ENCODE measurements around the gene GALNT5. TPM values are rescaled to one million over a fixed set of nuclear protein-coding genes. Genes with fewer than 3 reads are reported as not detected.

The GALNT5 gene
- total RNA-seq, 1 donor from 2014 or later = 0.11 TPM

- DNase-seq (ENCODE audit: low spot score in 2 of 2) = peak; percentile 15 to 83
- no peaks in the 10 kb centered on the region for H3K27me3 ChIP-seq
- no peaks in the 10 kb centered on the region for H3K36me3 ChIP-seq
- TF ChIP-seq, protein P1, sequence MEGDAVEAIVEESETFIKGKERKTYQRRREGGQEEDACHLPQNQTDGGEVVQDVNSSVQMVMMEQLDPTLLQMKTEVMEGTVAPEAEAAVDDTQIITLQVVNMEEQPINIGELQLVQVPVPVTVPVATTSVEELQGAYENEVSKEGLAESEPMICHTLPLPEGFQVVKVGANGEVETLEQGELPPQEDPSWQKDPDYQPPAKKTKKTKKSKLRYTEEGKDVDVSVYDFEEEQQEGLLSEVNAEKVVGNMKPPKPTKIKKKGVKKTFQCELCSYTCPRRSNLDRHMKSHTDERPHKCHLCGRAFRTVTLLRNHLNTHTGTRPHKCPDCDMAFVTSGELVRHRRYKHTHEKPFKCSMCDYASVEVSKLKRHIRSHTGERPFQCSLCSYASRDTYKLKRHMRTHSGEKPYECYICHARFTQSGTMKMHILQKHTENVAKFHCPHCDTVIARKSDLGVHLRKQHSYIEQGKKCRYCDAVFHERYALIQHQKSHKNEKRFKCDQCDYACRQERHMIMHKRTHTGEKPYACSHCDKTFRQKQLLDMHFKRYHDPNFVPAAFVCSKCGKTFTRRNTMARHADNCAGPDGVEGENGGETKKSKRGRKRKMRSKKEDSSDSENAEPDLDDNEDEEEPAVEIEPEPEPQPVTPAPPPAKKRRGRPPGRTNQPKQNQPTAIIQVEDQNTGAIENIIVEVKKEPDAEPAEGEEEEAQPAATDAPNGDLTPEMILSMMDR (IDR thresholded peaks at IDR 0.05) = peak; percentile 60 to 87 (median 81)
- no peaks in the 10 kb centered on the region for H3K9me3 ChIP-seq
- H3K4me3 ChIP-seq = no peak overlapping the region
- no peak overlapping the region for H3K27ac ChIP-seq
- intact Hi-C loops (cut with DNase I) = no loop called here
- peaks cover 0 to 4% of the 10 kb centered on the region in 2 donors for H3K4me1 ChIP-seq
Observed at GRCh38 chr2:157327621-157328500, 70.4 kb downstream of the GALNT5 start.

DNA sequence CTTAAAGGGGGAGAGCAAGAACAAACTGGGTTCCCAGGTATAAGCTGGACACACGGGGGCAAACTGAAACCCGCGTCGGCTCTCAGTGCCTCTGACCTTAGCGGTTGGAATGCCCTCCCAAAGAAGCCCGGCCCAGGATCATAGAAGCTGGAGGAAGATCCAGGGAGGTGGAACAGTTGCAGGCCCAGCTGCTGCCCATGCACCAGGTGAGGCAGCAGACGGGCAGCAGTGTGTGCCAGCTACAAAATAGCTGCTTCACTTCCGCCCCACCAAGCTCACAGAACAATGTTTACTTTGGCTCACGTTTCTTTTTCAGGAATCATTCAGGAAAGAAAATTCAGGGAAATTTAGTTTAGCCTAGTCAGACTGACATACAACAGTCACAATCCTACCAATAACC is 72.0 kb downstream of the GALNT5 start:
- H3K4me1 ChIP-seq = peaks cover 0 to 4% of the 10 kb centered on the region in 2 donors
- H3K9me3 ChIP-seq = no peaks in the 10 kb centered on the region
- H3K27me3 ChIP-seq = no peaks in the 10 kb centered on the region
- DNase-seq (ENCODE audit: low spot score in 2 of 2) = no peak
- intact Hi-C loops (cut with DNase I) = no loop called here
- no peaks in the 10 kb centered on the region for H3K36me3 ChIP-seq
- TF ChIP-seq, protein P1 (IDR thresholded peaks at IDR 0.05) = no peak
- no peak overlapping the region for H3K4me3 ChIP-seq
- no peak overlapping the region for H3K27ac ChIP-seq

DNA sequence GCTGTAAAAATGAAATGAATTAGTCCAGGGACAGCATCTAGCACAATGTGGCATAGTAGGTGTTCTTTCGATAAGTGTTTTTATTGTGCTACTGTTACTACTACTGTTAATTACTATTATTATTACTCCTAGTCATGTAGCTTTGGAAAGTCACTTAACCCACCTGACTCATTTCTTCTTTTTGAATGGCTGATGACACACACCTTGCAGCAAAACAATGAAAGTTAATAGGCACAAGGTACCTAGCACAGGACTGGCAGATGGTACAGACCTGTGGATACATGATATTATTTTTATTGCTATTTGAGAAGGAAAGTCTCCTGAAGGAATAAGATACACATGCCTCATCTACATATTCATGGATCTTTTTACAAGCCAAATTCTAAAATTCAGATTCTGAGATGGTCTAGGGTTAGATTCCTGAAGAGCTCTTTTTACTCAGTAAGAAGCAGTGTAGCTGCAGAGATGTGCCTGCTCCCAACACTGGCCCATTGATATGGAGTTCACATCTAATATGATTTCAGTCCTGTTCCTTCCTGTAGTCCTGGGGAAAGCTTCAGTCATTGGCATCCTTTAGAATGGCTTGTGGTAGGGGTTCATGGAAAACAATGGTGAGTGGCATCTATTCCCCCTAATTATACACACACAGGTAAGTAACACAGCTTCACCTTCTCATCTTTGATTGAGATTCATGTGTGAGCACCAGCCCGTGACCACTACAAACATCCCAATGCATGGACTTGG is 76.0 kb downstream of the GALNT5 start:
- H3K4me3 ChIP-seq = no peak overlapping the region
- no peaks in the 10 kb centered on the region for H3K9me3 ChIP-seq
- TF ChIP-seq, protein P1 (IDR thresholded peaks at IDR 0.05) = no peak
- no peak for DNase-seq (ENCODE audit: low spot score in 2 of 2)
- H3K36me3 ChIP-seq = no peaks in the 10 kb centered on the region
- H3K27me3 ChIP-seq = no peaks in the 10 kb centered on the region
- H3K27ac ChIP-seq = no peak overlapping the region
- no peaks in the 10 kb centered on the region for H3K4me1 ChIP-seq
- intact Hi-C loops (cut with DNase I) = no loop called here

- Histone ChIP-seq H3K4me3 (no peak overlapping the region), H3K9me3 (no peaks in the 10 kb centered on the region), H3K27ac (no peak overlapping the region), H3K36me3 (no peaks in the 10 kb centered on the region), H3K27me3 (no peaks in the 10 kb centered on the region), H3K4me1 (no peaks in the 10 kb centered on the region)
- intact Hi-C loops (cut with DNase I) = no loop called here
- DNase-seq (ENCODE audit: low spot score in 2 of 2) = no peak
- TF ChIP-seq, protein P1 (IDR thresholded peaks at IDR 0.05) = no peak
Observed at GRCh38 chr2:157334335-157334734, 76.8 kb downstream of the GALNT5 start.

- no peaks in the 10 kb centered on the region for H3K36me3 ChIP-seq
- H3K27me3 ChIP-seq = no peaks in the 10 kb centered on the region
- DNase-seq (ENCODE audit: low spot score in 2 of 2) = no peak
- no peak overlapping the region for H3K4me3 ChIP-seq
- intact Hi-C loops (cut with DNase I) = no loop called here
- no peaks in the 10 kb centered on the region for H3K4me1 ChIP-seq
- TF ChIP-seq, protein P1 (IDR thresholded peaks at IDR 0.05) = no peak
- no peaks in the 10 kb centered on the region for H3K9me3 ChIP-seq
- no peak overlapping the region for H3K27ac ChIP-seq
Observed at GRCh38 chr2:157334797-157335196, 77.3 kb downstream of the GALNT5 start.

Data from ascending aorta (tissue), 2 donors.